Measurements from ENCODE around the gene CCDC12.
A peak's percentile ranks its signal among the peaks of the same experiment; 100 is the strongest.

Gene CCDC12

GRCh38 chr3:46891132-46891531, 85.4 kb downstream of the CCDC12 start:
- no peak for DNase-seq (ENCODE audit: low spot score)

GRCh38 chr3:46890132-46890531, 86.4 kb downstream of the CCDC12 start:
- no peak for DNase-seq (ENCODE audit: low spot score)

- DNase-seq (ENCODE audit: low spot score): no peak
These were observed 87.0 kb downstream of the CCDC12 start for GRCh38 chr3:46889381-46890110.

GRCh38 chr3:46888705-46889104, 87.8 kb downstream of the CCDC12 start:
- no peak for DNase-seq (ENCODE audit: low spot score)

- DNase-seq (ENCODE audit: low spot score): no peak
These were observed 88.5 kb downstream of the CCDC12 start for GRCh38 chr3:46887980-46888494.

DNA sequence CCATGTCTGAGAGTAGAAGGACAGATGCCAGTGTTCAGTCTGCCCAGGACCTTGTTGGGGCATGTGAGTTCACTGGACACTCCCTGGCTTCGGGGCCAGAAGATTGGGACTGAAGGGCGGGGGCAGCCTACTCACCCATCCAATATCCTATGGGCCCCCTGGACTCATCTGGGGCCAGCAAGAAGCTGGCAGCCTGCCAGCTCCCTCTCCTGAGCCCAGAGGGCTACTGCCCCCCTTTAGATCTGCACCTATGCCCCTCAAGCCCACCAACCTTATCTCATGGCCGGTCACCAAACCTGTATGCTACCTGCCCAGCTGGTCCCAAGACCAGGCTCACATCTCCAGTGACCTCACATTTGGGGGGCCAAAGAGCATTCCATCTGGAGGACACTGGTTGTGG, 90.9 kb downstream of the CCDC12 start:
- DNase-seq (ENCODE audit: low spot score): no peak

DNA sequence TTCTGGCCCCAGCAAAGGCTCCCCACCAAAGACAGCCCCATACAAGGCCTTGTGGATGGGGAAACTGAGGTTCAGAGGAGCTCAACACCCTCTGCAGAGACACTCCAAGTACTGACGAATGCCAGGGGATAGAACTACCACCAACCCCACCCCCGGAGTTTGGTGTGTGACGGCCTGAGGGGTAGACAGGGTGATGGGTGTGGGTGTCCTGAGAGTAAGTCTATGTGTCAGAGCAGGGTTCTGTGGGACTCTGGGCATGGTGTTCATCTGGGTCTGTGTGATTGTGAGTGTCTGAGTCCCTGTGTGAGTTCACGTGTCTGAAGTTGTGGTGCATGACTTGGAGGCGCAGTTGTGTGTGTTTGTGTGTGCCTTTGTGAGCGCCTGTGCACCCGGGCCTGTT, 91.6 kb downstream of the CCDC12 start:
- DNase-seq (ENCODE audit: low spot score): no peak

GRCh38 chr3:46884427-46884826, 92.1 kb downstream of the CCDC12 start:
- DNase-seq (ENCODE audit: low spot score): no peak

DNA sequence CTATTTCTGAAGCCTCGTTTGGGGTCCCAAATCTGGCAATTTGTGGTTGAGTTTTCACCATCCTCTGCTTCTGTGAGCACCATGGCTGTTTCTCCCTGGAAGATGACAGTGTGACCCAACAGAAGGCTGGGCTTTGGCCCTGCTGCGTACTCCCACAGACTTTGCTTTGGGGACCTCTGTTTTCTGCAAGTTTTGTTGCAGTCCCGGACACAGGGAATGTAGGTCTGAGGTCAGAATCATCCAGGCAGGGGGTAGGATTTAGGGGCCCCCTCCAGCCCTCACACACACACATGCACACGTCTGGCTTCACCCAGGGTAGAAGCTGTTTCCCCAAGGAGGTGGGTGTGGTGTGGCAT, 92.7 kb downstream of the CCDC12 start:
- no peak for DNase-seq (ENCODE audit: low spot score)

- peak; percentile 66 for DNase-seq (ENCODE audit: low spot score)
These were observed 93.3 kb downstream of the CCDC12 start for GRCh38 chr3:46883054-46883829.

- peak; percentile 58 for DNase-seq (ENCODE audit: low spot score)
These were observed 94.0 kb downstream of the CCDC12 start for GRCh38 chr3:46882377-46883053.

GRCh38 chr3:46881596-46882376, 94.8 kb downstream of the CCDC12 start:
- peak; percentile 53 for DNase-seq (ENCODE audit: low spot score)

- DNase-seq (ENCODE audit: low spot score): no peak
These were observed 95.5 kb downstream of the CCDC12 start for GRCh38 chr3:46880884-46881595.

- DNase-seq (ENCODE audit: low spot score): peak; percentile 77
These were observed 97.6 kb downstream of the CCDC12 start for GRCh38 chr3:46878781-46879436.

DNA sequence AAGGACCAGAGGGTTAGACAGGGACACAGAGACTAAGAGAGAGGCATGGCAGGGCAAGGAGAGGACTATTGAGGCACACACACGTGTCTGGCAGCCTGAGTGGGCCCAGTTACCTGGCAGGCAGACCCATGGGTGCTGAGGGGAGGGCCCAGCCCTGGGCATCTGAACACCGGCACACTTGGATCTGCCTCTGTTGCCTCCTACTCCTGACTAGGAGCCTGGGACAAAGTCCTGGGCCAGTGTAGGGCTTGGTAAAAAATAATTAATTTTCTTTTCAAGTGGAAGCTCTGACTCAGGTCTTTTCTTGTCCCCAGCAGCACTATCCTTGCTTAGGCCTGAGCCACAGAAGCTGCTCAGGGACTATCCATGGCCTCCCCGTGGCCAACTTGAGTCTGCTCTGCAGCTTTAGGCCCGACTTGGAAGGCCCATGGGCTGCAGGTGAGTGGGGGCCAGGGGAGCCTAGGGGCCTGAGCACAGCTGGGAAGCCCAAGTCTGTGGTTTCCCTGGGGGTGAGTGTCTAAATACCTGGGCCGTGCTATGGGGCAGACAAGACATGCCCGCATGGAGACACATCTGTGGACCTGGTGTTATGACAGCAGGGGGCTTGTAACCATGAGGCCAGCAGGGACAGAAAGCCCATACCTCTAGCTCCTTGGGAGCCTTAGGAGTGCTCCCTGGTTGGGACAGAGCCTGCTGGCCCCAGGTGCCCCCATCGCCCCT, 99.0 kb downstream of the CCDC12 start, which contains the start of gene PTH1R:
Gene PTH1R, plus strand, starts transcription at position 316 of the 720 bp plus-strand sequence. CDS start 5,839 bp downstream, outside the sequence.
- no peak for DNase-seq (ENCODE audit: low spot score)

- no peak for DNase-seq (ENCODE audit: low spot score)
These were observed 99.9 kb downstream of the CCDC12 start for GRCh38 chr3:46876313-46877300.

DNA sequence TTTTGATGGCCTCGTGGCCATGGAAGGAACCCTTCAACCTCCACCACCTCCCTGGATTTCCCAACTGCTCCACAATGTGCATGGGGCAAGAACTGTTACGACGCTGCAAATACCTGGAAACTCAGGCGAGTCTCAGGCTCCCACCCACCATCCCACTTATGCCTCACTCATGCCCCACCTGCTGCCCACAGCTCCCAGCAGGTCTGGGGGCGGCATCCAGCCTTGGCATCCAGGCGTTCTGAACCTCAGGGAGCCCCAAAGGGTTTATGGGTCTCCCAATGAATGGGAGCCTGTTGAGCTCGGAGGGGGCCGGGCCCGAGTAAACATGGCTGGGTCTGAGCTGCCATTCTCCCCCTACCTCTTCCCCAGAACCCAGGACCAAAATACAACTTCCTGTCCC, 101.0 kb downstream of the CCDC12 start:
- no peak for DNase-seq (ENCODE audit: low spot score)

DNA sequence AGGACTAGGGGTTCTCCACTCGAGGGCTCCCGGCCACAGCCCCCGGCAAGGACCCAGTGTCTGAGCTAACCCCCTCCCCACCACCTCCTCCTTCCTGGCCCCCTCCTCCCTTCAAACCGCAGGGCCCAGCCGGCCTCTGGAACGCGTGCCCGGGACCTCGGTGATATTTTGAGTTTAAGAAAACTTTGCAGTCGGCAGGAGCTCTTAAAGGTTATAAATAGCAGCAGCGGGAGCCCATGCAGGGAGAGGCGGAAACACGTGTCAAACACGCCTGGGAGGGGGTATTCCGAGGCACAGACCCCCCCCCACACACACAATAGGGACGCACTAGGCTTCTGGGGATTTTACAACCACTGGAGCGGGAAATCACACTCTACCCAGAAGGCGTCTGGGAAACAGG, 102.1 kb downstream of the CCDC12 start:
- no peak for DNase-seq (ENCODE audit: low spot score)

GRCh38 chr3:46873521-46873920, 103.0 kb downstream of the CCDC12 start:
- DNase-seq (ENCODE audit: low spot score): no peak
